Loucy (cell line): ENCODE data around the gene AGBL4.

ENCODE experiments used
- H2AFZ ChIP-seq: fragments of 200-600 bp; sonication (generic); 2 replicates; pipeline ENCODE4 v1.6.0; 2016; ENCODE audit warnings: antibody characterized with exemption, mild to moderate bottlenecking, low read length, moderate library complexity
- H3F3A ChIP-seq: fragments of 200-600 bp; 2 replicates; pipeline ENCODE4 v1.6.0; 2016; ENCODE audit warnings: antibody characterized with exemption, low read depth, mild to moderate bottlenecking
- H3K27me3 ChIP-seq: fragments of 200-600 bp; sonication (generic); 2 replicates; pipeline ENCODE4 v1.6.1; 2014; ENCODE audit warnings: low read length, mild to moderate bottlenecking; ENCODE audit not compliant: insufficient read depth, poor library complexity, severe bottlenecking
- H3K36me3 ChIP-seq: fragments of 200-600 bp; sonication (generic); 2 replicates; pipeline ENCODE4 v1.6.1; 2016; ENCODE audit warnings: low read length; ENCODE audit not compliant: insufficient read depth
- H3K4me1 ChIP-seq: fragments of 200-600 bp; sonication (generic); 2 replicates; pipeline ENCODE4 v1.5.1; 2014; ENCODE audit warnings: low read length, mild to moderate bottlenecking; ENCODE audit not compliant: insufficient read depth, poor library complexity, severe bottlenecking
- H3K4me2 ChIP-seq: fragments of 200-600 bp; sonication (generic); 2 replicates; pipeline ENCODE4 v1.6.0; 2014; ENCODE audit warnings: antibody characterized with exemption, low read length, low read depth, mild to moderate bottlenecking; ENCODE audit not compliant: poor library complexity, severe bottlenecking
- H3K4me3 ChIP-seq: fragments of 200-600 bp; sonication (generic); 2 replicates; pipeline ENCODE4 v1.5.1; 2014; ENCODE audit warnings: low read length, mild to moderate bottlenecking, mixed read lengths; ENCODE audit not compliant: poor library complexity, severe bottlenecking
- H3K79me2 ChIP-seq: fragments of 200-600 bp; sonication (generic); 2 replicates; pipeline ENCODE4 v1.6.1; 2014; ENCODE audit warnings: low read length; ENCODE audit not compliant: insufficient read depth
- H3K9ac ChIP-seq: fragments of 200-600 bp; sonication (generic); 2 replicates; pipeline ENCODE4 v1.6.0; 2014; ENCODE audit warnings: mild to moderate bottlenecking, low read depth, low read length, moderate library complexity; ENCODE audit not compliant: poor library complexity, severe bottlenecking
- H3K9me2 ChIP-seq: fragments of 200-600 bp; sonication (generic); replicated peaks from 2 replicates; pipeline ENCODE4 v1.6.1; 2016; ENCODE audit warnings: low read depth, low read length, mixed read lengths
- H3K9me3 ChIP-seq: fragments of 200-600 bp; sonication (generic); 2 replicates; pipeline ENCODE4 v1.6.1; 2014; ENCODE audit warnings: mild to moderate bottlenecking, antibody characterized with exemption, low read length, low read depth; ENCODE audit not compliant: insufficient read depth
- H4K20me1 ChIP-seq: fragments of 200-600 bp; sonication (generic); 2 replicates; pipeline ENCODE4 v1.6.0; 2014; ENCODE audit warnings: antibody characterized with exemption, low read length, mild to moderate bottlenecking; ENCODE audit not compliant: insufficient read depth, poor library complexity, severe bottlenecking
- EZH2phosphoT487 ChIP-seq: fragments of 200-600 bp; IDR thresholded peaks from 2 replicates; pipeline ENCODE4 v1.6.1; 2018; ENCODE audit warnings: antibody characterized with exemption, mild to moderate bottlenecking, moderate library complexity, borderline replicate concordance
- TF ChIP-seq, protein P1 (sequence below): fragments of 200-600 bp; sonication (generic); conservative IDR thresholded peaks from 2 replicates; pipeline ENCODE4 v1.5.1; 2014; ENCODE audit warnings: mild to moderate bottlenecking, antibody characterized with exemption, low read length

Gene AGBL4

DNA sequence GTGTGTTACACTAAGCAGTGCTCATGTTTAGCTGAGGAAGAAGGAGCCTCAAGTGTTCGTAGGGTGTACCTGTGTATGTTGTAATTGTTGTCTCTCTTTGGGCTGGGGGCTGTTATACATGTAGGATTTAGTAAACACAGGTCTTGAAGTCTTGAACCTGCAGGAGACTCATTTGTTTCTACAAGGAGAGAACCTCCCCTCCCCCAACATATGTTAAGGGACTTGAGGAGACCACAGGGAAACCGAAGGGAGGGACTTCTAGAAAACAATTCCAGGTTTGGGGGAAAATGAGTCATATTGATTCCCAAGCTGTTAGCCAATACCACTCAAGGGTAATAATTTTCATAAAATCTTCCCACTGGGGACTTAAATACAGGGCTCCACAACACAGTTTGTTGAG is 25.0 kb upstream of the AGBL4 start:
- Histone ChIP-seq H3K9ac (no peak overlapping the region), H3K4me2 (no peak overlapping the region), H3K79me2 (no peaks in the 10 kb centered on the region), H3K36me3 (no peaks in the 10 kb centered on the region), H3F3A (no peaks in the 10 kb centered on the region), H3K9me2 (no peaks in the 10 kb centered on the region), H3K4me1 (no peaks in the 10 kb centered on the region), H3K27me3 (no peaks in the 10 kb centered on the region), H3K9me3 (no peaks in the 10 kb centered on the region), H2AFZ (no peak overlapping the region), H3K4me3 (no peak overlapping the region), H4K20me1 (no peaks in the 10 kb centered on the region)
- TF ChIP-seq, protein P1, sequence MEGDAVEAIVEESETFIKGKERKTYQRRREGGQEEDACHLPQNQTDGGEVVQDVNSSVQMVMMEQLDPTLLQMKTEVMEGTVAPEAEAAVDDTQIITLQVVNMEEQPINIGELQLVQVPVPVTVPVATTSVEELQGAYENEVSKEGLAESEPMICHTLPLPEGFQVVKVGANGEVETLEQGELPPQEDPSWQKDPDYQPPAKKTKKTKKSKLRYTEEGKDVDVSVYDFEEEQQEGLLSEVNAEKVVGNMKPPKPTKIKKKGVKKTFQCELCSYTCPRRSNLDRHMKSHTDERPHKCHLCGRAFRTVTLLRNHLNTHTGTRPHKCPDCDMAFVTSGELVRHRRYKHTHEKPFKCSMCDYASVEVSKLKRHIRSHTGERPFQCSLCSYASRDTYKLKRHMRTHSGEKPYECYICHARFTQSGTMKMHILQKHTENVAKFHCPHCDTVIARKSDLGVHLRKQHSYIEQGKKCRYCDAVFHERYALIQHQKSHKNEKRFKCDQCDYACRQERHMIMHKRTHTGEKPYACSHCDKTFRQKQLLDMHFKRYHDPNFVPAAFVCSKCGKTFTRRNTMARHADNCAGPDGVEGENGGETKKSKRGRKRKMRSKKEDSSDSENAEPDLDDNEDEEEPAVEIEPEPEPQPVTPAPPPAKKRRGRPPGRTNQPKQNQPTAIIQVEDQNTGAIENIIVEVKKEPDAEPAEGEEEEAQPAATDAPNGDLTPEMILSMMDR, result no peak
- no peak for TF ChIP-seq EZH2phosphoT487

DNA sequence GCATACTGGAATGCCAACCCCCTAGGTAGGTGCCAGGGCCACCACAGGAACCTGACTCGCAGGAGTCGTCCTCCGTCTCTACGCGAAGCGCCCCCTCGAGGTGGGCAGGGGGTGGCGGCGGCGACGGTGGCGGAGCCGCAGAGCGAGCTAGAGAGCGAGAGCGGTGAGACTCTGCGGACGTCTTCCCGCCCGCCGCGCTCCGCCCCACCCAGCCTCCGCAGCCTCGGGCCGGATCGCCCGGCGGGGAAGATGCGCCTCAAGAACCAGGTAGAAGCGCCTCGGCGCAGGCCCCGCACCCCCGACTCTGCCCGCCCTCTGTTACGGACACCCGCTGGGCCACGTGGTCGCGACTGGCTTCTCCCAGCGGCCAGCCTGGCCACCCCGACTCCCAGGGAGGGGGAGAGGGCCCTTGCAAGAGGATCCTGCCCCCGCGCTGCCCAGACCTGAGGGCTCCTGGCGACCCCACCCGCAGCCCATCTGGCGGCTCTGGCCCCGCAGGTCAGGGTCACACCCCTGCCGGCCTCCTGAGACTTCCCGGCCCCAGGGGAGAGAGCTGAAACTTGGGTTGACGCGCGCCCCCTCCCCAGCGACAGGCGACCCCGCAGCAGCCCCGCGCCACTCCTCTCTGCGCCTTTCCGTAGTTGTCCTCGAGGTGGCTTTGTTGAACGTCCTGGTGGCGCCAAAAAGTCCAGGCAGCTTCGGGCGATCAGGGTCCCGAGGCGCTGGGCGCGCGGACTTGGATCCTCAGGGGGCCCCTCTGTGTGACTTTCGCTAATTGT is 24.4 kb upstream of the AGBL4 start:
- Histone ChIP-seq H3K4me2 (no peak overlapping the region), H3K4me3 (no peak overlapping the region), H3K79me2 (no peaks in the 10 kb centered on the region), H3K9me2 (no peaks in the 10 kb centered on the region), H3K36me3 (no peaks in the 10 kb centered on the region), H3K4me1 (no peaks in the 10 kb centered on the region), H3K27me3 (no peaks in the 10 kb centered on the region), H3F3A (no peaks in the 10 kb centered on the region), H2AFZ (no peak overlapping the region), H3K9ac (no peak overlapping the region), H3K9me3 (no peaks in the 10 kb centered on the region), H4K20me1 (no peaks in the 10 kb centered on the region)
- TF ChIP-seq EZH2phosphoT487, result no peak
- TF ChIP-seq, protein P1, result no peak

DNA sequence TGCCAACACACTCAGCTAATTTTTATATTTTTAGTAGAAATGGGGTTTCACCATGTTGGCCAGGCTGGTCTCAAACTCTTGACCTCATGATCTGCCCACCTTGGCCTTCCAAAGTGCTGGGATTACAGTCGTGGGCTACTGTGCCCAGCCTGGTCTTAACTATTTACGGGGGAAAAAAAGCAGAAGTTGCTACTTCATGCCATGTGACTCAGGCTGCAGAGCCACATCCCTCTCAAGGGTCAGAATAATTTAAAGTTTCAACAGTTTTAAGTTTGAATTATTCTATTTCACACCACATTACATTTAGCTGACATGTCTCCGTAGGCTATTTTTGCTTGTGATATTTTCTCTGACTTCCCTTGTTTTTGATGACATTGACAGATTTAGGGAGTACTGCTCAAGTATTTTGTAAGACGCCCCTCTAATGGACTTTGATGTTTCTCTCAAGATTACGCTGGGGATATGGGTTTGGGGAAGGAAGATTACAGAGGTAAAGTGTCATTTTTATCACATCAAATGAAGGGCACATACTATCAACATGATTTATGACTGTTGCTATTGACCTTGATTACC is 14.6 kb upstream of the AGBL4 start:
- Histone ChIP-seq H3F3A (no peaks in the 10 kb centered on the region), H3K4me3 (no peak overlapping the region), H3K36me3 (no peaks in the 10 kb centered on the region), H3K9me3 (no peaks in the 10 kb centered on the region), H3K9ac (no peak overlapping the region), H2AFZ (no peak overlapping the region), H3K9me2 (no peaks in the 10 kb centered on the region), H3K79me2 (no peaks in the 10 kb centered on the region), H3K4me1 (no peaks in the 10 kb centered on the region), H3K4me2 (no peak overlapping the region), H3K27me3 (no peaks in the 10 kb centered on the region), H4K20me1 (no peaks in the 10 kb centered on the region)
- TF ChIP-seq, protein P1, result no peak
- TF ChIP-seq EZH2phosphoT487, result no peak
